HepG2 (cell line): ENCODE data around the gene PCGF5. TPM values are rescaled to one million over a fixed set of nuclear protein-coding genes. Genes with fewer than 3 reads are reported as not detected.

ENCODE experiments used
- ATAC-seq: fragments of 200-7000 bp; cut with Tn5 transposase; 3 replicates; pipeline ENCODE4 v1.9.1; 2020; ENCODE audit warnings: mild to moderate bottlenecking, moderate library complexity
- BruUV-seq: library from RNA; stranded (reverse); fragments of 400-500 nt; replicated peaks from 2 replicates; lab custom pipeline; 2021; lab: Mats Ljungman, UMichigan
- CTCF ChIA-PET: fragments of 300-600 bp; formaldehyde crosslinking; extraction: SDS; loops from one replicate; lab custom pipeline; 2021; ENCODE audit warnings: low total read pairs, inconsistent platforms, low intra/inter-chr PET ratio; lab: Yijun Ruan, JAX
- POLR2A ChIA-PET: fragments of 350-600 bp; sonication (Branson Sonifier 250); formaldehyde crosslinking; loops from one replicate; lab custom pipeline; 2020; ENCODE audit warnings: antibody characterized with exemption, inconsistent platforms; lab: Yijun Ruan, JAX
- DNase-seq: peaks from one replicate; pipeline ENCODE4 v3.0.0-alpha.2; 2015; ENCODE audit warnings: low spot score
- FAIRE-seq: peaks from 3 replicates; lab custom pipeline; 2011; peaks lifted over from hg19 to GRCh38; lab: Jason Lieb, UNC
- H2AFZ ChIP-seq: one replicate; pipeline ENCODE4 v1.6.1; 2011; ENCODE audit warnings: low read length, inconsistent platforms
- H3K27ac ChIP-seq: fragments of 300-600 bp; 3 replicates; pipeline ENCODE4 v1.8.0; 2011; ENCODE audit warnings: mixed run types, mild to moderate bottlenecking, mixed read lengths, low read length, inconsistent platforms; ENCODE audit not compliant: insufficient read depth; ENCODE audit errors: extremely low read length
- H3K27me3 ChIP-seq, 2 experiments: fragments of 200-600 bp in 1 of 2; 2 replicates in 1 of 2; 3 replicates in 1 of 2; pipeline versions ENCODE4 v1.6.0 to v1.8.0; 2011; ENCODE audit warnings: low read length in 2 of 2, mild to moderate bottlenecking in 2 of 2, moderate library complexity in 2 of 2, inconsistent platforms in 1 of 2; ENCODE audit not compliant: insufficient read depth in 2 of 2, control insufficient read depth in 1 of 2
- H3K36me3 ChIP-seq, 2 experiments: fragments of 200-600 bp in 1 of 2; replicated peaks in 1 of 2; 2 replicates in 1 of 2; 3 replicates in 1 of 2; pipeline versions ENCODE4 v1.5.1 to v1.8.0; 2011; ENCODE audit warnings: low read length in 2 of 2, inconsistent platforms in 1 of 2; ENCODE audit not compliant: insufficient read depth in 2 of 2, control insufficient read depth in 1 of 2
- H3K4me1 ChIP-seq: 2 replicates; pipeline ENCODE4 v1.5.1; 2012; ENCODE audit warnings: low read length, inconsistent platforms; ENCODE audit not compliant: insufficient read depth
- H3K4me2 ChIP-seq: 2 replicates; pipeline ENCODE4 v1.6.0; 2011; ENCODE audit warnings: low read depth, low read length, inconsistent platforms
- H3K4me3 ChIP-seq, 3 experiments: fragments of 200-600 bp in 1 of 3; sonication (generic), shearing (Covaris generic) in 1 of 3; replicated peaks in 1 of 3; 2 replicates each; pipeline ENCODE4 v1.5.1; 2011 to 2016; ENCODE audit warnings: low read length in 3 of 3, inconsistent platforms in 2 of 3, low read depth in 2 of 3, mild to moderate bottlenecking in 2 of 3, control low read depth in 1 of 3, mixed read lengths in 1 of 3; ENCODE audit not compliant: insufficient read depth in 1 of 3
- H3K79me2 ChIP-seq: one replicate; pipeline ENCODE4 v1.6.1; 2011; ENCODE audit warnings: low read length, inconsistent platforms; ENCODE audit not compliant: insufficient read depth
- H3K9ac ChIP-seq: 2 replicates; pipeline ENCODE4 v1.6.0; 2011; ENCODE audit warnings: mild to moderate bottlenecking, low read depth, low read length, inconsistent platforms; ENCODE audit not compliant: insufficient read depth
- H3K9me3 ChIP-seq: 2 replicates; pipeline ENCODE4 v1.5.1; 2012; ENCODE audit warnings: mild to moderate bottlenecking, low read length
- H4K20me1 ChIP-seq: 2 replicates; pipeline ENCODE4 v1.6.0; 2011; ENCODE audit warnings: inconsistent platforms, mild to moderate bottlenecking, low read length, moderate library complexity; ENCODE audit not compliant: insufficient read depth
- AHR ChIP-seq: IDR thresholded peaks from 2 replicates; pipeline ENCODE4 v1.6.1; 2018; ENCODE audit warnings: missing genetic modification reagents, missing compliant biosample characterization
- BRF2 ChIP-seq: sonication (generic); formaldehyde crosslinking; IDR thresholded peaks from 2 replicates; pipeline ENCODE4 v1.8.1; 2022; ENCODE audit warnings: mild to moderate bottlenecking, missing genetic modification reagents
- FOXJ3 ChIP-seq: sonication (generic); formaldehyde crosslinking; IDR thresholded peaks from 2 replicates; pipeline ENCODE4 v1.4.0; 2020; ENCODE audit warnings: missing genetic modification reagents, mild to moderate bottlenecking, borderline replicate concordance
- HMGXB4 ChIP-seq, 2 experiments: sonication (generic) in 1 of 2; formaldehyde crosslinking in 1 of 2; IDR thresholded peaks; 2 replicates each; pipeline versions ENCODE4 v1.4.0 to v1.6.1; 2018 to 2020; ENCODE audit warnings: missing genetic modification reagents in 2 of 2, borderline replicate concordance in 1 of 2, low read depth in 1 of 2, mild to moderate bottlenecking in 1 of 2, missing biosample characterization in 1 of 2
- KLF13 ChIP-seq: sonication (generic); formaldehyde crosslinking; IDR thresholded peaks from 2 replicates; pipeline ENCODE4 v1.4.0; 2020; ENCODE audit warnings: mild to moderate bottlenecking, missing genetic modification reagents
- KMT2A ChIP-seq: sonication (generic); formaldehyde crosslinking; IDR thresholded peaks from 2 replicates; pipeline ENCODE4 v1.4.0; 2020; ENCODE audit warnings: missing genetic modification reagents
- MAZ ChIP-seq, 2 experiments: sonication (generic) in 1 of 2; formaldehyde crosslinking in 1 of 2; IDR thresholded peaks; 2 replicates each; pipeline versions ENCODE4 v1.5.0 to v1.6.1; 2012 to 2020; ENCODE audit warnings: low read depth in 2 of 2, mild to moderate bottlenecking in 2 of 2, borderline replicate concordance in 1 of 2, improper control_type of control experiment in 1 of 2, low read length in 1 of 2, missing genetic modification reagents in 1 of 2, moderate library complexity in 1 of 2
- RBFOX2 ChIP-seq: fragments of 200-400 bp; formaldehyde crosslinking; IDR thresholded peaks from 2 replicates; pipeline ENCODE4 v1.6.1; 2017; ENCODE audit warnings: low read depth, mild to moderate bottlenecking, low read length
- RELA ChIP-seq: sonication (generic); formaldehyde crosslinking; IDR thresholded peaks from 2 replicates; pipeline ENCODE4 v1.4.0; 2020; ENCODE audit warnings: missing genetic modification reagents
- SCMH1 ChIP-seq: sonication (generic); formaldehyde crosslinking; IDR thresholded peaks from 2 replicates; pipeline ENCODE4 v1.9.0; 2021; ENCODE audit warnings: missing genetic modification reagents, mild to moderate bottlenecking, borderline replicate concordance
- SNAPC5 ChIP-seq: sonication (generic); formaldehyde crosslinking; IDR thresholded peaks from 2 replicates; pipeline ENCODE4 v1.8.1; 2023; ENCODE audit warnings: mild to moderate bottlenecking, missing genetic modification reagents, borderline replicate concordance
- TP53 ChIP-seq: sonication (generic); formaldehyde crosslinking; conservative IDR thresholded peaks from 2 replicates; pipeline ENCODE4 v1.4.0; 2020; ENCODE audit warnings: missing genetic modification reagents
- ZBTB7A ChIP-seq: sonication (generic); formaldehyde crosslinking; IDR thresholded peaks from 2 replicates; pipeline ENCODE4 v1.8.0; 2022; ENCODE audit warnings: mild to moderate bottlenecking, missing genetic modification reagents
- ZNF143 ChIP-seq: sonication (generic); formaldehyde crosslinking; IDR thresholded peaks from 2 replicates; pipeline ENCODE4 v1.4.0; 2020; ENCODE audit warnings: missing genetic modification reagents
- ZNF251 ChIP-seq: sonication (generic); formaldehyde crosslinking; IDR thresholded peaks from 2 replicates; pipeline ENCODE4 v1.9.0; 2021; ENCODE audit warnings: mild to moderate bottlenecking, missing genetic modification reagents
- ZNF501 ChIP-seq: sonication (generic); formaldehyde crosslinking; IDR thresholded peaks from 2 replicates; pipeline ENCODE4 v1.5.1; 2020; ENCODE audit warnings: mild to moderate bottlenecking, moderate library complexity, missing genetic modification reagents
- ZNF660 ChIP-seq: sonication (generic); formaldehyde crosslinking; IDR thresholded peaks from 2 replicates; pipeline ENCODE4 v1.5.1; 2020; ENCODE audit warnings: mild to moderate bottlenecking, low read depth, missing genetic modification reagents, borderline replicate concordance
- WGBS: methylation state at CpG from one replicate; pipeline ENCODE4 v1.1.6; 2017; ENCODE audit warnings: low lambda C conversion rate; 5-methylcytosine and 5-hydroxymethylcytosine counted together
- in situ Hi-C: cut with HindIII; loops from 2 replicates; pipeline ENCODE4 v1.10.0; 2017; ENCODE audit warnings: low pct_unique_long_range_greater_than_20kb; ENCODE audit not compliant: extremely low pct_ligation_motif_present
- intact Hi-C: fragments of 100-400 bp; cut with micrococcal nuclease; formaldehyde crosslinking; loops from one replicate; pipeline ENCODE4 v1.10.0; 2022; ENCODE audit not compliant: unreplicated experiment
- polyA plus RNA-seq, 8 experiments: library from polyadenylated mRNA; depleted of rRNA in 3 of 8; stranded (reverse) in 7 of 8; unstranded in 1 of 8; fragments of >200 nt; fragmentation: Illumina TruSeq in 4 of 8; extraction: Trizol in 4 of 8; gene quantifications; 2 replicates each; pipeline versions ENCODE4 v1.2.1 to v1.2.3, GENCODE V29; 2011 to 2016; ENCODE audit warnings: low read depth in 4 of 8, missing spikeins in 1 of 8, mixed read lengths in 1 of 8; ENCODE audit not compliant: insufficient read depth in 1 of 8
- total RNA-seq, 5 experiments: library from RNA; depleted of rRNA; stranded (reverse); fragments of >200 nt; fragmentation: Illumina TruSeq; extraction: Trizol; gene quantifications; 2 replicates each; pipeline ENCODE4 v1.2.3, GENCODE V29; 2016; ENCODE audit warnings: low read depth in 1 of 5

PCGF5 gene
- total and polyA plus RNA-seq, 2 of the 13 experiments (the other 11 are each of a cell fraction or from before 2014, with no cell fraction given): 61.3 to 138 TPM

- TF ChIP-seq TP53 (no peak), ZBTB7A (CRISPR knock-in tag) (no peak)
Measured at GRCh38 chr10:91219371-91220193, 881 bp upstream of the PCGF5 start (continued).

- peaks cover 73% of the 10 kb centered on the region for H3K79me2 ChIP-seq
- H2AFZ ChIP-seq: no peak overlapping the region
- H3K9me3 ChIP-seq: no peaks in the 10 kb centered on the region
- intact Hi-C loops: loop anchor here (1.0 to 5.0 kb wide), 3 partner anchors 30 to 299 kb away; partner anchors contain the start of gene ANKRD1
- peaks cover 78% of the 10 kb centered on the region for H3K4me1 ChIP-seq
- peaks cover 24% of the 10 kb centered on the region for H4K20me1 ChIP-seq
- DNase-seq: no peak
- no peak for FAIRE-seq
- H3K27me3 ChIP-seq: no peaks in the 10 kb centered on the region
- in situ Hi-C loops: loop anchor here (5.0 kb wide), 1 partner anchor 59 kb away; no protein-coding TSS in a partner anchor
- H3K27ac ChIP-seq: peak overlapping the region; percentile 100
- no TSS peak for BruUV-seq
- peak overlapping the region; percentile 99 for H3K9ac ChIP-seq
- ChIA-PET POLR2A (interaction anchor here (1.0 to 4.3 kb wide), 8 partner anchors 11 to 300 kb away, joined by 3 to 52 read pairs (median 4); partner anchors contain the start of gene ANKRD1), CTCF (no interaction called here)
- ATAC-seq: peak; percentile 47
- H3K36me3 ChIP-seq: peaks cover 4 to 6% of the 10 kb centered on the region in 2 experiments; a peak in 3 of 5 replicates
- peak overlapping the region; percentile 84 for H3K4me2 ChIP-seq
- peak overlapping the region; percentile 90 to 96 (median 90) for H3K4me3 ChIP-seq
- WGBS: 1% methylated on average over 10 of the region's 40 CpGs
- TF ChIP-seq BRF2: no peak
- no peak for TF ChIP-seq KLF13
- no peak for TF ChIP-seq AHR
- TF ChIP-seq SCMH1 (CRISPR knock-in tag): no peak
- no peak for TF ChIP-seq ZNF660 (CRISPR knock-in tag)
- no peak for TF ChIP-seq FOXJ3 (CRISPR knock-in tag)
- TF ChIP-seq ZNF251 (CRISPR knock-in tag): no peak
- no peak for TF ChIP-seq ZNF501 (CRISPR knock-in tag)
- no peak for TF ChIP-seq MAZ (IDR thresholded peaks at IDR 0.05; ENCODE audit: borderline replicate concordance, low read depth, low read length)
- no peak; the same call in 1 of the 2 replicates for TF ChIP-seq MAZ (CRISPR knock-in tag; IDR thresholded peaks at IDR 0.05; ENCODE audit: low read depth)
- TF ChIP-seq KMT2A: no peak
- peak in 1 of 2 experiments; percentile 2; a peak in 1 of 4 replicates for TF ChIP-seq HMGXB4 (CRISPR knock-in tag; IDR thresholded peaks at IDR 0.05; ENCODE audit: borderline replicate concordance in 1 of 2, low read depth in 1 of 2)
- TF ChIP-seq ZNF143 (CRISPR knock-in tag): no peak
- TF ChIP-seq SNAPC5: no peak
- no peak for TF ChIP-seq RELA (CRISPR knock-in tag)
- TF ChIP-seq RBFOX2: peak; percentile 49
Measured at GRCh38 chr10:91220954-91221675, 652 bp downstream of the PCGF5 start.
